Motor neuron (in vitro differentiated cells): ENCODE data around the gene SDK1. TPM values are rescaled to one million over a fixed set of nuclear protein-coding genes. Genes with fewer than 3 reads are reported as not detected.

ENCODE experiments used
- ATAC-seq, 8 experiments: fragments of 200-7000 bp; cut with Tn5 transposase; replicated peaks in 6 of 8; 2 replicates each; pipeline ENCODE4 v1.8.0; 2021; ENCODE audit warnings: mild to moderate bottlenecking in 8 of 8, moderate library complexity in 8 of 8
- H3K27ac ChIP-seq, 2 donors: fragments of 250-450 bp; sonication (Bioruptor Pico); 2 replicates each; pipeline ENCODE4 v1.9.0; 2021; ENCODE audit warnings: antibody characterized with exemption in 2 of 2, mild to moderate bottlenecking in 2 of 2, moderate library complexity in 1 of 2
- H3K4me1 ChIP-seq, 2 donors: fragments of 250-450 bp; sonication (Bioruptor Pico); replicated peaks in 1 of 2; 2 replicates each; pipeline ENCODE4 v1.6.1; 2021; ENCODE audit warnings: antibody characterized with exemption in 2 of 2, mild to moderate bottlenecking in 2 of 2, moderate library complexity in 1 of 2
- H3K4me3 ChIP-seq, 5 donors: fragments of 250-450 bp; sonication (Bioruptor Pico); 2 replicates each; pipeline ENCODE4 v1.9.0; 2021; ENCODE audit warnings: antibody characterized with exemption in 5 of 5, mild to moderate bottlenecking in 5 of 5, moderate library complexity in 4 of 5
- WGBS, 10 experiments: fragments of 450-650 bp; shearing (Covaris generic); methylation state at CpG; one replicate each; pipeline ENCODE4 v1.0.0; 2022; 5-methylcytosine and 5-hydroxymethylcytosine counted together
- in situ Hi-C, 9 experiments: fragments of 400-800 bp; cut with MboI; loops; one replicate each; pipeline ENCODE4 v1.15.0; 2021; ENCODE audit warnings: low sequenced_read_pairs in 9 of 9, low pct_unique_long_range_greater_than_20kb in 2 of 9; ENCODE audit not compliant: unreplicated experiment in 9 of 9
- total RNA-seq, 8 experiments: library from RNA; unstranded; fragments of 300-600 nt; gene quantifications; 2 replicates each; pipeline versions ENCODE4 v1.2.3 to v1.2.4, GENCODE V29; 2022

SDK1 gene
- total RNA-seq, 8 experiments from 2014 or later, result 0.66 to 30.6 (median 8.0) TPM

GRCh38 chr7:4137552-4137951 lies 836.5 kb downstream of the SDK1 start:
- Histone ChIP-seq H3K4me1 (peaks cover 51 to 55% of the 10 kb centered on the region in 2 donors), H3K27ac (peak overlapping the region in 1 of 2 donors; percentile 30), H3K4me3 (no peak overlapping the region)
- 29 to 100% (median 83%) methylated on average over 1 to 14 of the region's 14 CpGs; no CpG with 5 or more reads in 1 of the 10 experiments for WGBS, 10 experiments
- in situ Hi-C loops, result no loop called here
- ATAC-seq, result peak in 1 of 8 experiments; percentile 52

- no peak overlapping the region for H3K4me3 ChIP-seq
- in situ Hi-C loops, result no loop called here
- peaks cover 63% of the 10 kb centered on the region in 2 donors for H3K4me1 ChIP-seq
- 40 to 100% (median 80%) methylated on average over 1 to 4 of the region's 11 CpGs; no CpG with 5 or more reads in 4 of the 10 experiments for WGBS, 10 experiments
- ATAC-seq, result no peak
- H3K27ac ChIP-seq, result no peak overlapping the region
Measured at GRCh38 chr7:4138866-4139265, 837.8 kb downstream of the SDK1 start.

- no peak overlapping the region for H3K27ac ChIP-seq
- WGBS, 10 experiments, result 11 to 100% (median 75%) methylated on average over 1 to 5 of the region's 21 CpGs; no CpG with 5 or more reads in 6 of the 10 experiments
- peaks cover 65 to 68% of the 10 kb centered on the region in 2 donors for H3K4me1 ChIP-seq
- ATAC-seq, result peak in 3 of 8 experiments; percentile 2 to 17 (median 16)
- H3K4me3 ChIP-seq, result no peak overlapping the region
- in situ Hi-C loops, result no loop called here
Measured at GRCh38 chr7:4139656-4140625, 838.9 kb downstream of the SDK1 start.

GRCh38 chr7:4140933-4141332 lies 839.9 kb downstream of the SDK1 start:
- H3K4me1 ChIP-seq, result peaks cover 63 to 67% of the 10 kb centered on the region in 2 donors
- H3K27ac ChIP-seq, result no peak overlapping the region
- no peak overlapping the region for H3K4me3 ChIP-seq
- in situ Hi-C loops, result no loop called here
- WGBS, 10 experiments, result 0 to 80% (median 58%) methylated on average over 1 to 4 of the region's 5 CpGs; no CpG with 5 or more reads in 4 of the 10 experiments
- ATAC-seq, result no peak

GRCh38 chr7:4143006-4143405 lies 842.0 kb downstream of the SDK1 start:
- ATAC-seq, result no peak
- H3K27ac ChIP-seq, result peak overlapping the region in 1 of 2 donors; percentile 80
- 50 to 93% (median 83%) methylated on average over 2 to 6 of the region's 7 CpGs; no CpG with 5 or more reads in 6 of the 10 experiments for WGBS, 10 experiments
- in situ Hi-C loops, result no loop called here
- no peak overlapping the region for H3K4me3 ChIP-seq
- H3K4me1 ChIP-seq, result peaks cover 47 to 57% of the 10 kb centered on the region in 2 donors

GRCh38 chr7:4143511-4144171 lies 842.6 kb downstream of the SDK1 start:
- peak overlapping the region; percentile 80 to 89 for H3K27ac ChIP-seq
- WGBS, 10 experiments, result 27 to 100% (median 86%) methylated on average over 1 to 4 of the region's 27 CpGs; no CpG with 5 or more reads in 7 of the 10 experiments
- in situ Hi-C loops, result no loop called here
- peaks cover 48 to 59% of the 10 kb centered on the region in 2 donors for H3K4me1 ChIP-seq
- H3K4me3 ChIP-seq, result no peak overlapping the region
- ATAC-seq, result peak in 4 of 8 experiments; percentile 1 to 14 (median 6)

- 0 to 55% (median 20%) methylated on average over 1 to 5 of the region's 20 CpGs; no CpG with 5 or more reads in 6 of the 10 experiments for WGBS, 10 experiments
- peak in 4 of 8 experiments; percentile 1 to 35 (median 8) for ATAC-seq
- peak overlapping the region in 1 of 5 donors; percentile 4 for H3K4me3 ChIP-seq
- H3K27ac ChIP-seq, result peak overlapping the region; percentile 80 to 89
- in situ Hi-C loops, result no loop called here
- H3K4me1 ChIP-seq, result peaks cover 49 to 59% of the 10 kb centered on the region in 2 donors
Measured at GRCh38 chr7:4144172-4144701, 843.2 kb downstream of the SDK1 start.

GRCh38 chr7:4144811-4145510 lies 843.9 kb downstream of the SDK1 start:
- 0 to 22% (median 4%) methylated on average over 3 to 8 of the region's 25 CpGs; no CpG with 5 or more reads in 5 of the 10 experiments for WGBS, 10 experiments
- Histone ChIP-seq H3K4me3 (peak overlapping the region in 1 of 5 donors; percentile 4), H3K27ac (peak overlapping the region; percentile 80 to 89), H3K4me1 (peaks cover 46 to 56% of the 10 kb centered on the region in 2 donors)
- in situ Hi-C loops, result no loop called here
- ATAC-seq, result peak in 6 of 8 experiments; percentile 62 to 87 (median 84)

- peaks cover 41 to 49% of the 10 kb centered on the region in 2 donors for H3K4me1 ChIP-seq
- peak overlapping the region; percentile 80 to 89 for H3K27ac ChIP-seq
- no peak overlapping the region for H3K4me3 ChIP-seq
- no peak for ATAC-seq
- in situ Hi-C loops, result no loop called here
- 80% methylated on average over 1 of the region's 14 CpGs; no CpG with 5 or more reads in 9 of the 10 experiments for WGBS, 10 experiments
Measured at GRCh38 chr7:4145576-4145975, 844.5 kb downstream of the SDK1 start.

- WGBS, 10 experiments, result 48 to 88% (median 68%) methylated on average over 2 to 17 of the region's 28 CpGs; no CpG with 5 or more reads in 4 of the 10 experiments
- no peak for ATAC-seq
- in situ Hi-C loops, result no loop called here
Measured at GRCh38 chr7:4147926-4148620, 847.0 kb downstream of the SDK1 start.

GRCh38 chr7:4149236-4149635 lies 848.2 kb downstream of the SDK1 start:
- in situ Hi-C loops, result no loop called here
- Histone ChIP-seq H3K4me1 (peaks cover 26 to 33% of the 10 kb centered on the region in 2 donors), H3K4me3 (no peak overlapping the region), H3K27ac (no peak overlapping the region)
- WGBS, 10 experiments, result 20% methylated on average over 1 of the region's 18 CpGs; no CpG with 5 or more reads in 9 of the 10 experiments
- no peak for ATAC-seq

More at GRCh38 chr7:4147926-4148620, 847.0 kb downstream of the SDK1 start:
- peak overlapping the region in 1 of 2 donors; percentile 13 for H3K27ac ChIP-seq
- H3K4me1 ChIP-seq, result peaks cover 37 to 44% of the 10 kb centered on the region in 2 donors
- H3K4me3 ChIP-seq, result no peak overlapping the region
